Common myeloid progenitor, CD34-positive (primary cell): ENCODE results near the gene MMP24OS.
"Not testable (repeated sequence)": the region's sequence is repeated elsewhere in the genome, so short reads cannot be mapped to it uniquely, and the experiment has no call there.

Source experiments
- CTCF ChIA-PET: fragments of 350-600 bp; sonication (Branson Sonifier 250); formaldehyde crosslinking; loops from one replicate; lab custom pipeline; 2021; ENCODE audit warnings: antibody characterized with exemption; lab: Charles Lee
- POLR2A ChIA-PET: fragments of 350-600 bp; sonication (Branson Sonifier 250); formaldehyde crosslinking; loops from one replicate; lab custom pipeline; 2021; ENCODE audit warnings: antibody characterized with exemption; lab: Charles Lee
- DNase-seq, 3 donors: peaks; one replicate each; pipeline versions ENCODE4 v3.0.0 to v3.0.0-alpha.2; 2013
- H3K27ac ChIP-seq, 2 experiments: 1 replicate in 1 of 2; 2 replicates in 1 of 2; pipeline ENCODE4 v1.7.0; 2013; ENCODE audit warnings: inconsistent platforms in 2 of 2, low read length in 2 of 2, mild to moderate bottlenecking in 2 of 2, low read depth in 1 of 2, moderate library complexity in 1 of 2; ENCODE audit not compliant: severe bottlenecking in 2 of 2, insufficient read depth in 1 of 2, poor library complexity in 1 of 2
- H3K27me3 ChIP-seq, 5 experiments: replicated peaks in 2 of 5; 1 replicate in 3 of 5; 2 replicates in 2 of 5; pipeline versions ENCODE4 v1.6.1 to v1.7.0; 2013; ENCODE audit warnings: low read length in 4 of 5, mild to moderate bottlenecking in 2 of 5, moderate library complexity in 2 of 5, inconsistent platforms in 1 of 5; ENCODE audit not compliant: insufficient read depth in 5 of 5, control insufficient read depth in 4 of 5
- H3K36me3 ChIP-seq, 4 experiments: 1 replicate in 2 of 4; 2 replicates in 2 of 4; pipeline versions ENCODE4 v1.6.1 to v1.7.0; 2013; ENCODE audit warnings: low read length in 3 of 4, control low read depth in 1 of 4, mild to moderate bottlenecking in 1 of 4; ENCODE audit not compliant: control insufficient read depth in 4 of 4, insufficient read depth in 4 of 4
- H3K4me1 ChIP-seq, 4 experiments: 1 replicate in 3 of 4; 2 replicates in 1 of 4; pipeline versions ENCODE4 v1.6.1 to v1.7.1; 2013; ENCODE audit warnings: low read length in 3 of 4, mild to moderate bottlenecking in 3 of 4, control low read depth in 1 of 4, inconsistent platforms in 1 of 4, moderate library complexity in 1 of 4; ENCODE audit not compliant: control insufficient read depth in 4 of 4, insufficient read depth in 4 of 4; ENCODE audit errors: control extremely low read depth in 1 of 4
- H3K4me3 ChIP-seq, 7 experiments: 1 replicate in 4 of 7; 2 replicates in 3 of 7; pipeline versions ENCODE4 v1.5.1 to v1.7.0; 2013; ENCODE audit warnings: mild to moderate bottlenecking in 7 of 7, low read length in 6 of 7, moderate library complexity in 6 of 7, inconsistent platforms in 2 of 7, low read depth in 2 of 7, control low read depth in 1 of 7; ENCODE audit not compliant: insufficient read depth in 4 of 7, control insufficient read depth in 1 of 7; ENCODE audit errors: extremely low read depth in 1 of 7
- H3K9me3 ChIP-seq, 5 experiments: 1 replicate in 4 of 5; 2 replicates in 1 of 5; pipeline versions ENCODE4 v1.6.1 to v1.7.1; 2013; ENCODE audit warnings: low read length in 4 of 5, mild to moderate bottlenecking in 2 of 5, inconsistent platforms in 1 of 5, low read depth in 1 of 5, moderate library complexity in 1 of 5; ENCODE audit not compliant: control insufficient read depth in 4 of 5, insufficient read depth in 2 of 5; ENCODE audit errors: control extremely low read depth in 1 of 5
- WGBS: methylation state at CpG from one replicate; pipeline ENCODE4 v1.1.5; 2013; ENCODE audit not compliant: insufficient coverage; 5-methylcytosine and 5-hydroxymethylcytosine counted together

The MMP24OS gene

DNA sequence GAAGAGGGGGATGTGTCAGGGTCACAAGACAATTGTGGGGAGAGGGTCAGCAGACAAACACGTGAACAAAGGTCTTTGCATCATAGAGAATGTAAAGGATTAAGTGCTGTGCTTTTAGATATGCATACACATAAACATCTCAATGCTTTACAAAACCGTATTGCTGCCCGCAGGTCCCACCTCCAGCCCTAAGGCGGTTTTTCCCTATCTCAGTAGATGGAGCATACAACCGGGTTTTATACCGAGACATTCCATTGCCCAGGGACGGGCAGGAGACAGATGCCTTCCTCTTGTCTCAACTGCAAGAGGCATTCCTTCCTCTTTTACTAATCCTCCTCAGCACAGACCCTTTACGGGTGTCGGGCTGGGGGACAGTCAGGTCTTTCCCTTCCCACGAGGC lies 15.6 kb downstream of the MMP24OS start:
- DNase-seq, H3K27me3 ChIP-seq, H3K4me3 ChIP-seq, H3K27ac ChIP-seq, POLR2A ChIA-PET, H3K4me1 ChIP-seq, H3K9me3 ChIP-seq: not testable (repeated sequence)
- WGBS, result 96% methylated on average over 3 of the region's 10 CpGs
- CTCF ChIA-PET, result interaction anchor here (1.3 kb wide), 1 partner anchor 13 kb away, joined by 5 read pairs; no protein-coding TSS in a partner anchor
- H3K36me3 ChIP-seq, result peaks cover under 1 to 14% (median 2%) of the 10 kb centered on the region in 4 experiments

DNA sequence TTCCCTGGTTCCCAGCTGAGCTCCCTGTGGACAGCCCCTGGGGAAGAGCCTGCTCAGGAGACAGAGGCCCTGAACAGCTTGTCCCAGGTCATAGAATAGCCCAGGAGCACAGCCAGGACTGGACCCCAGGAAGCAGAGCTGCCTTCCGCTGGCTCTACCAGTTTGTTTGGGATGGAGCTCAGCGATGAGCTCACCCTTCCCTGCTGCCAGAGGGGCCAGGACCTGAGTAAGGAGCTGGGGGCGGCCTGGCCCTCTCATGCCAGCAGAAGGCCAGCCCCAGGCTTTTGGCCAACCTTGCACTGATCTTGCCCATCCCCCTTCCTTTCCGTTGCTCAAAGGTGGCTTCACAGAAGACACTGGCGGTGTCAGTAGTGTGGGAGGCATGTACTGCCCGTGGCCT lies 17.5 kb downstream of the MMP24OS start:
- POLR2A ChIA-PET, result no interaction called here
- H3K4me1 ChIP-seq, result peaks cover 0 to 3% (median 0%) of the 10 kb centered on the region in 4 experiments
- no peaks in the 10 kb centered on the region for H3K27me3 ChIP-seq
- H3K27ac ChIP-seq, result no peak overlapping the region
- CTCF ChIA-PET, result interaction anchor here (0.8 to 1.6 kb wide), 2 partner anchors 37 to 113 kb away, joined by 3 to 4 read pairs; partner anchors contain the start of gene EDEM2
- WGBS, result 98% methylated on average over 5 of the region's 6 CpGs
- peaks cover 0 to 4% (median 2%) of the 10 kb centered on the region in 4 experiments for H3K36me3 ChIP-seq
- no peak for DNase-seq
- no peak overlapping the region for H3K4me3 ChIP-seq
- no peaks in the 10 kb centered on the region for H3K9me3 ChIP-seq

DNA sequence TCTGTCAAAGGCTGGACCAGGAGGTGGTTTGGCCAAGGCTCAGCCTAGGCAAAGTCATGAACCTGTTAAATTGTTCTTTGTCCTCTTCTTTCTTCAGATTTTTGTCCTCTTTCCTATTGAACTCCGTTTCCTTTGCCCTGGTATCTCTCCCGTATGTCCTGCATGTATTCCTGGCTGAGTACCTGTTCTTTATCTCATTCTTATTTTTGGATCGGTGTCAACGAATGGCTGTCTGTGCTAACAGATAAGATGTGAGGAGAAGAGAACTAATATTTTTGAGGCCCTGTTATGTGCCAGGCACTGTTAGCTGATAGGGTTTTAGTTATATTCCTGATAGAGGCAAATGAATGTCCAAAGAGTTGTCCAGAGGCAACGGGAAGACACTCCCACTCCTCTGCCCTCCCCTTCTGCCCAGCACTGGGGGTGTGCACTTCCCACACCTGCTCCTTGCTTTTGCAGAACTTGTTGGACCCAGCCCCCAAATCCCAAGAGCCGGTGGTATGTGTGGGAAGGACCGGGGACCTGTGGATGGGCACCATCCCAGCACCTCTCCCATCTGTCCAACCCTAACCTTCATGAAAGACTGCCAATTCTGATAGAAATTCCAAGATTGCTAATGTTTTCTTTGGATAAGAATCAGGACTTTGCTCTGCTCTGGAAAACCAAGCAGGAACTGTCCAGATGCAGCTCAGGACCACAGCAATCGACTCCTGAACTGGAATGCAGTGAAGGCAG lies 20.6 kb downstream of the MMP24OS start:
- whole genome bisulfite sequencing, result 95% methylated on average over 4 of the region's 8 CpGs
- CTCF ChIA-PET, result no interaction called here
- peaks cover 0 to 2% (median 0%) of the 10 kb centered on the region in 4 experiments for H3K4me1 ChIP-seq
- H3K36me3 ChIP-seq, result peaks cover 0 to 4% (median 1%) of the 10 kb centered on the region in 4 experiments
- H3K27me3 ChIP-seq, result no peaks in the 10 kb centered on the region
- H3K27ac ChIP-seq, result no peak overlapping the region
- H3K9me3 ChIP-seq, result no peaks in the 10 kb centered on the region
- DNase-seq, result no peak
- POLR2A ChIA-PET, result no interaction called here
- H3K4me3 ChIP-seq, result no peak overlapping the region

GRCh38 chr20:35254448-35254999 lies 23.4 kb downstream of the MMP24OS start:
- WGBS, result 97% methylated on average over 12 of the region's 12 CpGs
- Histone ChIP-seq H3K27me3 (no peaks in the 10 kb centered on the region), H3K9me3 (no peaks in the 10 kb centered on the region), H3K36me3 (no peaks in the 10 kb centered on the region), H3K4me3 (no peak overlapping the region), H3K27ac (no peak overlapping the region), H3K4me1 (peaks cover 0 to 8% (median 5%) of the 10 kb centered on the region in 4 experiments)
- ChIA-PET POLR2A (no interaction called here), CTCF (no interaction called here)
- DNase-seq, result no peak

DNA sequence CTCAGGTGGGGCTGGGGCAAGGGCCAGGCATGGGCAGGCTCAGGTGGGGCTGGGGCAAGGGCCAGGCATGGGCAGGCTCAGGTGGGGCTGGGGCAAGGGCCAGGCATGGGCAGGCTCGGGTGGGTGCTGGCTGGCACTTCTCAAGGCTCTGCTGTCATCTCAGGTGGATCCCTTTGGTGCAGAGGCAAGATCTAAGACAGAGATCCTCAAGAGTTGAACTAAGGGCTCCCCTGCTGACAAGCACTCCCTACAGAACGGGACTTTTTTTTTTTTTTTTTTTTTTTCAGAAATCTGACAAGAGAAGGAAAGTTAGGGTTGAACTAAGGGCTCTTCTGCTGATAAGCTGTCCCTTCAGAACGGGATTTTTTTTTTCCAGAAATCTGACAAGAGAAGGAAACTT lies 24.9 kb downstream of the MMP24OS start:
- ChIA-PET CTCF (interaction anchor here (1.0 kb wide), 1 partner anchor 156 kb away, joined by 3 read pairs; no protein-coding TSS in a partner anchor), POLR2A (interaction anchor here (0.6 kb wide), 1 partner anchor 1004 kb away, joined by 3 read pairs; no protein-coding TSS in a partner anchor)
- Histone ChIP-seq H3K9me3 (no peaks in the 10 kb centered on the region), H3K36me3 (no peaks in the 10 kb centered on the region), H3K27me3 (no peaks in the 10 kb centered on the region), H3K4me3 (no peak overlapping the region), H3K4me1 (peaks cover 0 to 8% (median 5%) of the 10 kb centered on the region in 4 experiments), H3K27ac (no peak overlapping the region)
- no peak for DNase-seq
- 100% methylated on average over 2 of the region's 3 CpGs for WGBS

DNA sequence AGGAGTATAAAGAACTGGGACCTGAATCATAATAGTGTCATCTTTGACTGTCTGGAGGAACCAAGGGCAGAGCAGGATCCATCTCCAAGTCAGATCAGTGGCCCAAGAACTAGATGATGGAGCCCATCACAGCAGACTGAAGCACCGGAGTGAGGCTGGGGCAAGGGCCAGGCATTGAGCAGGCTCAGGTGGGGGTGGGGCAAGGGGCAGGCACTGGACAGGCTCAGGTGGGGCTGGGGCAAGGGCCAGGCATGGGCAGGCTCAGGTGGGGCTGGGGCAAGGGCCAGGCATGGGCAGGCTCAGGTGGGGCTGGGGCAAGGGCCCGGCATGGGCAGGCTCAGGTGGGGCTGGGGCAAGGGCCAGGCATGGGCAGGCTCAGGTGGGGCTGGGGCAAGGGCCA lies 25.3 kb downstream of the MMP24OS start:
- H3K4me3 ChIP-seq, H3K4me1 ChIP-seq, H3K9me3 ChIP-seq, CTCF ChIA-PET, H3K27ac ChIP-seq, H3K36me3 ChIP-seq, H3K27me3 ChIP-seq, DNase-seq: not testable (repeated sequence)
- POLR2A ChIA-PET, result interaction anchor here (0.6 kb wide), 1 partner anchor 1004 kb away, joined by 3 read pairs; no protein-coding TSS in a partner anchor
- 100% methylated on average over 1 of the region's 2 CpGs for WGBS

GRCh38 chr20:35252037-35252461 lies 25.9 kb downstream of the MMP24OS start:
- Histone ChIP-seq H3K4me3 (no peak overlapping the region), H3K27ac (no peak overlapping the region), H3K36me3 (no peaks in the 10 kb centered on the region), H3K4me1 (peaks cover 0 to 8% (median 5%) of the 10 kb centered on the region in 4 experiments), H3K27me3 (no peaks in the 10 kb centered on the region), H3K9me3 (no peaks in the 10 kb centered on the region)
- CTCF ChIA-PET, result no interaction called here
- POLR2A ChIA-PET, result no interaction called here
- DNase-seq, result peak in 2 of 3 donors; percentile 25
- WGBS, result 40% methylated on average over 1 of the region's 2 CpGs
